Right hindlimb (tissue), 1 donor: ENCODE measurements around the gene MBP.

ENCODE experiments used
- DNase-seq: peaks from one replicate; pipeline ENCODE4 v3.0.0-alpha.2; 2018

The MBP gene

DNA sequence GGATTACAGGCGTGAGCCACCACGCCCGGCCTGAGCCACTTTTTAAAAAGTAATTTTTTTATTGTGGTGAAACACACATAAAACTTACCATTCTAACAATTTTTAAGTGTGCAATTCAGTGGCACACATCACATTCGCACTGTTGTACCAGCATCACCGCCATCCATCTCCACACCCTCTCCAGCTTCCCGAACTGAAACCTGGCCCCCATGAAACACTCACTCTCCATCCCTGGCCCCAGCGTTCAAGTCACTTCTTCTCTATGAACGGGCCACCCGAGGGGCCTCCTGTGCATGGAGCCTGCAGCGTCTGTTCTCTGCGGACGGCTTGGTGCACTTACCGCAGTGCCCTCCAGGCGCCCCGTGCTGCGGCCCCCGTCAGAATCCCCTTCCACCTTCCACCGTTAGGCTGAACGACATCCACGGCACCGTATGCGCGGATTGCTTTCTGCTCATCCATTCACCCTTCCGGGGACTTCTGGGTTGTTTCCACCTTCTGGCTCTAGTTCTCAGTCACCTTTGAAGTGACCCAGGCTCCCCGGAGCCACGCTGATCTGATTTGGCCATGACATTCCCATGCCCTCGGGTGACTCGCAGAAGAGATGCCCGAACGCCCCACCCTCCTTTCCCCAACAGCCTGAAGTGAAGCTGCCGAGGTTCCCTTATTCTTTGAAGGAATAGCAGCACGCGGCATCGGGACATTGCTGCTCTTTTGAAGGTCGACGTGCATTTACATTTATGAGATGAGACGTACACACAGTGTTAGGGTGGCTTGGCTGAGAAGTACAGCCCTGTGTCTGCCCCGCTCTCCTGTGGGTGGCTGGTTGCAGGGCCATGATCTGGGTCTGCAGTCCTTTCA is 134.4 kb downstream of the MBP start:
- DNase-seq, result peak; percentile 2

DNA sequence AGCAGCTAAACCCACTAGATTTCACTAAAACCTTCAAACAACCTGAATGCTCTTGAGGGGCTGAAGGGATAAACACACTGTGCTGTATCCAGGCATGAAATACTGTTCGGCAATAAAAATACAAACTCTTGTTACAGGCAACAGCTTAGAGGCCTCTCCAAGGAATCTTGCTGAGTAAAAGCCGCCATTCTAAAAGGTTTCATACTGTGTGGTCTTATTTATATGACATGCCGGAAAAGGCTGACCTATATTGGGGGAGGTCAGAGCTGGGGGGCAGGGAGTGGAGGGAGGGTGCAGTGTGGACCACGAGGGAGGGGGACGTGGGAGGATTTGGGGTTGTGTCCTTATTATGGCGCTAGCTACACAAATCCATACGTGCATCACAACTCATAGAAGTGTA is 136.2 kb downstream of the MBP start:
- peak; percentile 21 for DNase-seq

DNA sequence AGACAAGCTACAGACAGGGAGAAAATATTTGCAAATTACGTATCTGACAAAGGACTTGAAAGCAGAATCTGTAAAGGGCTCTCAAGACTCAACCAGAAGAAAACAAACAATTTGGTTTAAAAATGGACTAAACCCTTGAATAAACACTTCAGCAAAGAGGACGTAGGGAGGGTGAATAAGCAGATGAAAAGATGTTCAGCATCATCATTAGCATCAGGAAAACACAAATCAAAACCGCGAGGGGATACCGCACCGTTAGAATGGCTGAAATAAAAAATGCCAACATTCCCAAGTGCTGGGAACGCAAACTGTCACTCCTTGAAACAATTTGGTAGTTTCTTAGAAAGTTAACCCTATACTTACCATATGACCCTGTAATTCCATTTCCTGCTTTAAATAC is 136.7 kb downstream of the MBP start:
- no peak for DNase-seq

DNA sequence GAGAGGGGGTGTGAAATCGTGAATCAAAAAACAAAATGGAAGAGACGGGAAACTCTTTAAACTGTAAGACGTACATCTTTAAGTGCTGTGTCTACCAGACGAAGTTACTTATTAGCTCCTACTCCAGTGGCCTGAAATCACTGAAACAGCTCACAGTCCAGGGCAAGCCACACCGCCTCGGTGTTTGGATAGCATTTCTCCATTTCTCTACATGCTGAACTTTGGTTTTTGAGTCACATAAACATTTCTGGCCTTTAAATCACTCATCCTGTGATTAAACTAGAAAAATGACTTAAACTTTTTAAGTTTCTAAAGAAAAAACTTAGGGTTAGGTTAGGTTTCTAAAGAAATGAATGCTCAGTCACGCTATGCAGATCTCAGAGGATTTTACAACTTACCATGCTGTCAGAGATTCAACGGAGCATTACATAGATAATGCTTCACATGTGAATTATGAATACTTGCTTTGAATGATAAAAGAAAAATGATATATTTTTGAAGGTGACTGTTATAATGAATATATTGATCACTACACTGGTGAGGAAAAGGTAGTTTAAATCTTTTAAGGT is 138.4 kb downstream of the MBP start:
- no peak for DNase-seq

DNA sequence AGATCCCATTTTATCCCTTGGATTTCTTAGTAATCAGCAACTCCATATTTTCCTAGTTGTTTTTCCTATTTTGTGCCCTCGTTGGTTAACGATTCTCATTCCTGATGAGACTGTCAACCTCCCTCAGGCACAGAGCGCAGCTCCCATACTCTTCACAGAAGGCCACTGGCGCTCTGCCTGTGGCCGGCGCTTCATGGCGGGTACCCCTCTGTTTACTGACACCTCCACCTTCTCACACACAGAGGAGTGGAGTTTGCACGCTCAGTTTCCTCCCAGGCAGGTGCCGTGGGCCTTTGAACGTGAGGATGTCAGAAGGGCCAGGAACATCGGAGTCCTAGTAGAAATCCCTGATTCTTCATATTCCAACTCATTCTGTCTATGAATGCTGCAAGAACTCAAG is 139.0 kb downstream of the MBP start:
- no peak for DNase-seq

DNA sequence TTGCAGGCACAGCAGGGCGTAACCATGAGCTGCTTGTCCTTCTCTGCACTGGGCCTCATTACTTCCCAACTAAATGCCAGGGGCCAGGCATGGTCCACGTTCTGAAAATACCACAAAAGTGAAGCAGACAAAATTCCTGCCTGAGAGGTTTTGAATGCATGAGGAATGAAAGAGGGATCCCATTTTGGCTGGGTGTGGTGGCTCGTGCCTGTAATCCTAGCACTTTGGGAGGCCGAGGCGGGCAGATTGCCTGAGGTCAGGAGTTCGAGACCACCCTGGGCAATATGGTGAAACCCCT is 139.5 kb downstream of the MBP start:
- no peak for DNase-seq

DNA sequence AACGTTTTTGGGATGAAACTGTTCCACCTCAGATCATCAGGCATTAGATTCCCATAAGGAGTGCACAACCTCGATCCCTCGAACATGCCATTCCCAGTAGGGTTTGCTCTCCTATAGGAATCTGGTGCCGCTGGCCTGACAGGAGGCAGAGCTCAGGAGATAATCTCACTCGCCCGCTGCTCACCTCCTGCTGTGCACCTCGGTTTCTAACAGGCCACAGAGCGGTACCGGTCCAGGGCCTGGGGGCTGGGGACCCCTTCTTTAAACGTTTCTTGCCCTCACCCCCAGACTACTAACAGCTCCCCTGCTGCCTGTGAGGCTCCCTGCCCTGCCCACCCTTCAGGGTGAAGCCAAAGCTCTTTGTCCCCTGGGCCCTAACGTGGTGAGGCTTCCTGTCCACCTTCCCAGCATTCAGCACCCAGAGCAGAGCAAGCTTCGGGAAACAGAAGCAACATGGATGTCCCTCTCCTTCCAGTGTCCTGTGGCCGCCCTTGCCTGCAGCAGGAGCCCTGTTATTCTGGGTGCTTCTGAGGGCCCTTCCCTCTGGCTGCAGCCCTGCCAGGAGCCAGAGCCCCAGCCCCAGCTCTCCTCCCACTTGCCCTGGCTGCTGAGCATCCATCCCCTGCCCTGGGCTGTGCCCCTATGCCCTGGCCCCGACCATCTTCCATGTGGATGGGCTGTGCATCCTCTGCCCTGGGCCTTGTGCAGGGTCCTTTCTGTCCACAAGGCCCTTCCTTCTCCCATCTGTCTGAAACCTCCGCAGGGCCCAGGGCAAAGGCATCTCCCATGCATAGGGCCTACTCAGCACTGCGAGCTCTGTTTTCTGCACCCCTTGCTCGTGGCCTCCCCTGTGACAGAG is 140.1 kb downstream of the MBP start:
- no peak for DNase-seq

DNA sequence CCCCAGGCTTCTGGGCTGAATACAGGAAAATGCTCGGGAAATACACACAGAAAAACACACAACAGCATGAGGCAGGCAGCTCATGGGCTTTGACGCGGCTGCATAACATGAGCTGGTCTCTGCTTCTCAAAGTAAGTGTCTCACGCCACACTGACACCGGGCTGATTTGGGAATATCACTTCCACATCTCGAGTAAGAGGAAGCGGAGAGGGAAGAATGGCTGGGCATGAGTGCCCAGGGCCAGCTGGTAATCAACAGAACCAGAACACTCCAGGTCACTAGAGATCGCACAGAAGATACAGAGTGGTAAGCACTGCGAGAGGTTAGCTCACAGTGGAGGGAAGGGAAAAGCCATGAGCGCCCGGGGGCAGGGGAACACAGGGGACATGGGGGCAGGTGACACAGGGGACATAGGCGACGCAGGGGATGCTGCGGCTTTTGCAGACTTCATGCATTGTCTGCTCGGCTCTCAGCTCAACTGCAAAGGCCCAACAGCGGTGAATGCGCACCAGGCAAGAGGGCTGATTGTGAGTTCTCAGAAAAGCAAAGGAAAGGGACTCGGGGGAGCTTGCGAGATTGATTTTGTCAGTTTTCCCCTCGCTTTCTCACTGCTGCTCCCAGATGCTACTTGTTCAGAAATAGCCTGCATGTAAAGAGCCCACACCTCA is 141.4 kb downstream of the MBP start:
- peak; percentile 9 for DNase-seq

DNA sequence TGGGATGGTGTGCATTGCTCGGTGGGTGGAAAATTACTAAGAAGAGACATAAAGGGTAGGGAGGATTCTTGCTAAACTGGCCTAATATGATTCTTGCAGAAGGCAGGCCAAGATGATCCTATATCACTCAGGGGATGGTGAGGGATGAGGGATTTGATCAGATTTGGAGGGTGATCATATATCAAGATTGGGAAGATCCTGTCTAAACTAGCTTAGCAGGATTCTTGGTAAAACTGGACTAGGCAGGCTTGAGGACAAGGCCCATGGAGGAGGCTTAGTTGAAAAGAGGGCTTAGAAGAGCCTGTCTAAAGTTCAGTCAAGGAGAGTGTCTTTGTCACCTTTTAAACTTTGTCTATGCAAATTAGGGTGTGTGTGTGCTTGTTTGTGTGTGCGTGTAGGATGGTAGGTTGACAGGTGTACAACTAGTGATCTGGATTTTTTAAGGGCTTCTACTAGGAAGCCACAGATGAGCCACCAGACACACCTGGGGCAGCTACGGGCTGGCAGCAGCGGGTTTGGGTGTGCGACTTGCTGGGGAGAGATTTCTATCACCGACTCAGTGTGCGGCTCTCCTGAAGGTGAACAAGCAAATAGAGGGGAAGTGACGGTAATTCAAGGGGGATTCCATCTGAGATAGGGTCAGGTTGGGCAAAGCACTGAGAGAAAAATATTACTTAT is 142.1 kb downstream of the MBP start:
- DNase-seq, result peak; percentile 16

DNA sequence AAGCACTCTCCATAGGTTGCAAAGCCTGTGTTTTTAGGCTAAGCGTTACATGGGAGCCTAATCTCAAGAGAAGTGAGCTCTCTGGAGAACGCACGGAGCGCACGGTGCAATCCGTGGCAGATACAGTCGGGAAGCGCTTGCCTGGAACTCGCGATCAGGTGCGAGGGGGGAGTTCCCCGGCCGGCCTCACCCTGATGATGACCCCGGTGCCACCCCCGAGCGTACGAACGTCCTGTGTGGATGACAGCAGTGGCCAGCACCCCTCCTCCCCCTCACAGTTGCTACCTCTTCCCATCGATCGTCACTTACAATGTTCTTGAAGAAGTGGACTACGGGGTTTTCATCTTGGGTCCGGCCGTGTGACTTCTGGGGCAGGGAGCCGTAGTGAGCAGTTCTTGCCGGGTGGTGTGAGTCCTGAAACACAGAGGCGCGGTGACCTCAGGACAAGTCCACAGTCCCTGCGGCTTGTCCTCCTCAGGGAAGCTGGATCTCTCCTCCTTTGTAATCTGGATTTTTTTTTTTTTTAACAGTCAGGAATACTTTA is 142.9 kb downstream of the MBP start:
- peak; percentile 7 for DNase-seq

DNA sequence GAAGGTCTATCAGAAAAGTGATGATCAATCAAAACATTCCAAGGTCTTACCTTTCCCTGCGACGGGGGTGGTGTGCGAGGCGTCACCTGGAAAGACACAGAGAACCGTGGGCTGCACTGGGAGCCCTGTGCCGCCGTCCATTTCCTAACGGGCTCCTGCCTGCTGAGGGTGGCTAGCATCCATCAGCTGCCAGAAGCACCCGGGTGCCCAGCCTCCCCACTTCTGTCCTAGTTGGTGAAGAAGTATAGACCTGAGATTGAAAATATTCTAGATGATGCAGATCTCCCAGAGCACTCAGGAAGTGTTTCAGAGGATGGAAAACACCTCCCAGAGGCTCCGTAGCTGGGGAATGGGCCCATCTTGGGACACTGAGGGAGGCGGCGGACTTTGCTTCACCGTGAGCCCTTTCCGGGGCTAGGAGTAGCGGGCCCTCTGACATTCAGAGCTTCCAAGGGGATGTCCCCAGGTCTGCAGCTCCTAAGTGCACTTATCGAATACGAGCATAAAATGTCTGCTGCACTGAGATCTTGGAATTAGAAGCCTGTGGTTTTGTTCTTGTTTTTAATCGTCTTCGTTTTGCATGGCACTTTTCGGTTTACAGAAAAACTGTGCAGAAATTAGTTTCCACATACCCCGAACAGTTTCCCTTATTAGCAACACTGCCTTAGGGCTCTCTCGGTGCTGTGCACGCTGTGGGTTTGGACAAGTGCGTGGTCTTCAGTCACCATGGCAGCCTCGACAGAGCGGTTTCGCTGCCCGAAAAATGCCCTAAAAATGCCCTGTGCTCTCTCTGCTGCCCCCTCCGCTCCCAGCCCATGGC is 143.5 kb downstream of the MBP start:
- peak; percentile 8 for DNase-seq

DNA sequence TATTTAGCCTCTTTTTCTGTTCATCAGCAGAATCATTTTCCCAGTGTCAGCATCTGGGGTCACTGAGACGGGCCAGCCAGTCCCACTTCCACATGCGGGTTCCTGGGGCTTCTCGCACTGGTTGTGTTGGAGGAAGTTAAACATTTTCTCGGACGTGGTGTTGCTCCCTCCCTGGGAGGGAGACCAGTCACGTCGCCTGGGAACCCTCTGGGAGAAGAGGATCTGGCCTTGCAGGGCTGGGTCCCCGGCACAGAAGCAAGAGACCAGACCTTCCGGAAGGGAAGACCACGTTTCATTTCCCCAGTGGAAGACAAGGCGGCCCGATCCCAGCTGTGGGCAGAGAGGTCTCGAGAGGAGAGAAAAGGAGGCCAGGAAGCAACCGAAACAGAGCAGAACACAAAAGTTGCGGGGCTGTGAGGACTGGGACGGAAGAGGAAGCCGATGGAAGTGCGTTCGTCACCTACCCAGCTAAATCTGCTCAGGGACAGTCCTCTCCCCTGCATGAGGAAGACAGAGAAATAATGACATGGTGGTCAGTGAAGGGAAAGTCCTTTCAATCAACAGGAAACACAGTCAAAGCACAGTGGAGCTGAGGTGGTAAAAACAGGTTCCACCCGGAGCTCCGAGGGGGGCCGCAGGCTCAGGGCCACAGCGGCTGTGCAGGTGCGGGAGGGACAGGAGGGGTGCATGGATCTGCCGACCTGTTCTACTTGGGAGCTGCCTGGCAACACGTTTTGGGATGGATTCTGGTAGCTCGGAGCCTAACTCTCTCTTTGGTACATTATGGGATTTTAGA is 144.4 kb downstream of the MBP start:
- DNase-seq, result peak; percentile 27

DNA sequence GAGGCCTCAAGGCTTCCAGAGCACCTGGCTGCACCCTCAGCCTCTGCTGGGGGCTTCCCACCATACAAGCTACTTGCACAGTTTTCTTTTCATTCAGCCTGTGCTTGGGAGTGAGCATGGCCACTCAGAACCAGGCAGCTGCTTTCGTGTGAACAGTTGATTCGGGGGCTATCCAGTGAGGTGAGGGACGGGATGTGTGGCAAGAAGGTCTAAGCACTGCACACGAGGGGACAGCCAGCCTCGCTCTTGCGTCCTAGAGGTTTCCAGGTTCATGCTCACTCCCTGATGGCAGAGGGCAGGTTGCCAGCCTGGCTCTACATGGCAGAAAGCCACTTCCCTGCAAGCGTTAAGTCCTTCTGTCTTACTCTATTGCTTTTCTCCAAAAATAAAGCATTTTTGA is 146.2 kb downstream of the MBP start:
- peak; percentile 13 for DNase-seq

DNA sequence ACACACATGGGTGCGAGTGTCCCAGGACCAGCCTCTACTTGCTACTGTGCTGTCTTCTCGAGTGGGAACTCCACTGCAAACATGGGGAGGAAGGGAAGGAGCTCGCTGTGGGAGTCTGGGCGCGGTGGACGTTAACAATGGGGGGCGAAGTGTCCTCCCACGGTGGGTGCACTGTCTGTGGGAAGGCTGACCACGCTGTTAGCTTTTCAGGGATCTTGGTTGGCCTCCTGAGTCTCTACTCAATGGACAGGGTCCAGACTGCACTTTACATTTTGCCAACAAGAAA is 146.7 kb downstream of the MBP start:
- DNase-seq, result peak; percentile 16

DNA sequence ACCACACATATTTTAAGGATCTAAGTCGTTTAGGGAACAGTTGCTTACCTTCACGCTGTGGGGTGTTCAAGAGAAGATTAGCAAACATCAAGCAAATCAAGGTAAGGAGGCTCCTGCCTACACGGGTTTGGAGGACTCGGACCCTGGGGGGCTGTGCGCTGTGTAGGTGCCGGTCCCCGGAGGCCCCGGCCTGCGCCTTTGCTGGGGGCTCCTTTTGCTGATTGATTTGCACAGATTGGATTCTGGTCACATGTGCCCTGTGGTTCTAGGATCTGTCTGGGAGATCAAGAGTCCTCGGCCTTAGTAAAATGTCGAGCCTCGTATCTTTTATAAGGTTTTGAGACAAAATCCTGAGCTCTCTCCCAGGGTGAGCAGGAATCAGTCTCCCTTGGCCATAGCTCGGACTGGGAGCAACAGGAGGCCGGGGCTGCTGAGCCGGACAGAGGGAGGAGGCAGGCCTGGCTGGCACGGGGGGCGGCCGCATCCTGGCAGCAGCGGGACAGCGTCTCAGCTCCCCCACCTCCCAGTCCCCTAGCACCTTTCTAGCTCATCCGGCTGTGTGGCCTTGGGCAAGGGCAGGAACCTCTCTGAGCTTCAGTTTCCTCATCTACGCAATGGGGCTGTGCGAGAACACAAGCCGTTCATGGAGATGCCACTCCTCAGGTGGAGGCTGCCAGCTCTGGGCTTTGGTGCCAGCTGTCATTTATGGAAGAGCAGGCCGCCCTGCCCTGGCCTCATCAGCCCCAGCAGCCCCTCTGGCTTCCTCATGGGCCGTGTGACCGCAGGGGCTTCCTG is 147.2 kb downstream of the MBP start:
- peak; percentile 12 for DNase-seq

DNA sequence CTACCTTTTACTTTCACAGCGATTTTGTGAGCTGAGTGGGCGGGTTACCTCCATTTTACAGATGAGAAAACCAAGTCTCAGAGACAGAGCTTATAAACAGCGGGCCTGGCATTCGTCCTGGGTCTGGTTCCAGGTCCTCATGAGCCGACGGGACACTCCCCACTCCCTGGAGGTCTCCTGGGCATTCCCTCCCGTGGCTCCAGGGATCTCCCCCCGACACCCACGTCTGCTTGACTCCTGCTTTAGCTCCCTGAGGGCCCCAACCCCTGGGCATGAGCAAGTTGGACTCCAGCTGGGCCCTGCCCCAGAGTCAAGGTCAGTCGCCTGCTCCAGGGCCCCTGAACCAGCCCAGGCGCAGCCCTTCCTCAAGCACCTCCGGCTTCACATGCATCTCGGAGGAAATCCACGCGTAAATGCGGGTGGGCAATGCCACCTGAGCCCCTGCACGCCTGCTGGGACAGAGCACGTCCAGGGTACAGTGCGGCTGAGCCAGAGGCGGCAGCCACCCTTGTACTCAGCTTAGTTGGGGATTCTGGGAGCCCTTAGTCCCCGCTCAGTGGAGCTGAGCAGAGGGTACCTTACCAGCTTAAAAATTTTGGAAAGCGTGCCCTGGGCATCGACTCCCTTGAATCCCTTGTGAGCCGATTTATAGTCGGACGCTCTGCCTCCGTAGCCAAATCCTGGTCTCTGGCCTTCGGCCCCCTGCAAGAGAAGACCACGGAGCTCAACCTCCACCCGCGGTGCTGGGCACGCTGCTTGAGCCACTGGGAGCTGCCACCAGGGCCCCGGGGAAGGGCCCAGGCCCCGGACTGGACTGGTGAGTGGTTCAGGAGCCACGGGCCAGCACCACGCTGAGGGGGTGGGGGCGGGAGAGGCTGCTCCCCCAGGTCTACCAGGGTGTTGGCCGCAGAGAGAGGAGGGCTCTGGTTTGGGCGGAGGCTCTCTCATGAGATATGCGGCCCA is 148.1 kb downstream of the MBP start:
- DNase-seq, result peak; percentile 20

DNA sequence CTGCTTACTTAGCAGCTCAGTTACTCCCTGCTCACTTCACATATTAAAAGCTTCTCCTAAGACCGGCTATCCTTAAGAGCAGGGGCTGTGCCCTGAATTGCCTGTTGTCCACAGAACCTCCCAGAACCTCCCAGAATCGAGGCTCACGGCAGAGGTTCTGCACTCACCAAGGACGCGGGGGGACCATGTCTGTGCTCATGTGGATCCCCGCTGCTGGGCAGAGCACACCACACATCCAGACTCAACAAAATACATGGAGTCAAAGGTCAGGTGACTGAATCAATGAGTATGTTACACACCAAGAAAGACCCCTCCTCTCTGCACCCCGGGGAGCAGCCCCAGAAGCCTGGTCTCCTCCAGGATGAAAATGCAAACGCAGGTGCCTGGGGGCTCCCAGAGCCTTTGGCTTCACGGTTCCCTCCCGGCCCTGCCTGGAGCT is 149.0 kb downstream of the MBP start:
- peak; percentile 10 for DNase-seq

DNA sequence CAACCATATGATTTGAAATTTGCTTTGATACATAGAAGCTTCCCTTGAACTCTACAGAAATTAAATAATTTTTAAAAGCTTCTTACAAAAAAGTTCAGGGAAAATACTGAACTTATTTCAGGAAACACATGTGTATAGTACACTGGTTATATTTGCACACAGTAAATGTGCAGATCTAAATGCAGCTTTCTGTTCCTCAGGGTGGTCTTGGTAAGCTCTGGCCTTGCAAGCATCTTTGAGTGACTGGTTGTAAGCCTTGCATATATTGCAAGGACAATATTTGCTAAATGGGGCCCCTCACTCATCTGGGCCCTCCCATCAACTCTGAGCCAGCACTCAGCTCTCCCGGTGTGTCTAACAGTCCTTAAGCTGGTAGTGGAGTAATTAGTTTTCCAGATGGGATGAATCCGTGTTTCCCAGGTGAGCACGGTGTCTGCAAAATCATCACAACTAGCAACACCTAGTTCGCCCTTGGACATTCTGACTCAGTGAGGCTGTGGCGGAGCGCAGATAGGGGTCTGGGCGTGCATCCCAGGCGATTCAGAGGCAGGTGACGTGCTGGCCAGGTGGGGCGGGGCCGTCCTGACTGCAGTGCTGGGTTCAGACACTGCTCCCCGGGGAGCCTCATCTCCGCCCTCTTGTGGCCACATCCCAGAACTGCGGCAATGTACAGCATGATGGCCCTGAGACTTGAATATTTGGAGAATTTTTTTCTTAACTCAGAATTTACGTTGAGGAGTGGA is 149.6 kb downstream of the MBP start:
- DNase-seq, result peak; percentile 81
